NCI-H128 (cell line): Measurements from ENCODE around the gene PTPN9.

Experiments used
- DNase-seq: peaks from one replicate; lab custom pipeline; 2025; ENCODE audit not compliant: unreplicated experiment; lab: John Stamatoyannopoulos, UW

The PTPN9 gene

DNA sequence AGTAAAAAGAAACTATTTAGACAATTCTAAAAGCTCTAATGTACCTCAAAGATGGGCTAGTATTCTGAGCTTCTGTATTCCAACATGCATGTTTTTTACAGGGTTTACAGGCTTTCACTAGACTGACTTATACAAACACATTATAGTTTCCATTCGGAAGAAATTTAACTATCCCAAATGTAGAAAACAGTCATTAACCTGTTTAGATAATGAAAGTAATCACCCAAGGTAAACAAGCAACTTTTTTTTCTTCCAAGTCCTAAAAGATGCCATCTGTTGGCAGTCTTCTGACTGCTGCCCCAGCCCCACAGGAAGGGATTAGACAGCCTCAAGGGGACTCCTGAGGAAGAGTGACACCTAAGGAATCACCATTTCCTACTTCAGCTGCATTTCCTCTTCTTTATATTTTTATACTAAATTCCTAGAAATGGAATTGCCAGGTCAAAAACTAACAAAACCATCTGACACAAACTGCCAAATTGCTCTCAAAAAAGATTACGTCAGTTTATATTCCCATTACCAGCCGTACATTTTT is 153.1 kb downstream of the PTPN9 start:
- DNase-seq, result no peak

DNA sequence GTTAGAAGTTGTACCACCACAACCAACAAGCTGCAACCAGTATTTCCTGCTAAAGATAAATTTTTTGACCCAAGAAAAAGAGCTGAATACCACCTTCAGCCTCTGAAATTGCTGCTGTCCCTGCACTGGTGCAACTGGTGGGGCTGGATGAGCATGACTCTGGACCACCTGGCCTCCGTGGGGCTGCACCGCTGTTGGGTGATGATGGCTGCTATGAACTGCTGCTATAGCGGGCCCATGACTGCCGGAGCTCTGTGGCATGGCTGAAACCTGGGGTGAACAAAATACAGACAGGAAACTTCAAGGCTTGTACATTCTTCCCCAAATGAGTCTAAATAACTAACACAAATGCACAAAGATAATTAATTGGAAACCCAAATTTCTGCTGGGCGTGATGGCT is 156.6 kb downstream of the PTPN9 start:
- DNase-seq, result no peak

DNA sequence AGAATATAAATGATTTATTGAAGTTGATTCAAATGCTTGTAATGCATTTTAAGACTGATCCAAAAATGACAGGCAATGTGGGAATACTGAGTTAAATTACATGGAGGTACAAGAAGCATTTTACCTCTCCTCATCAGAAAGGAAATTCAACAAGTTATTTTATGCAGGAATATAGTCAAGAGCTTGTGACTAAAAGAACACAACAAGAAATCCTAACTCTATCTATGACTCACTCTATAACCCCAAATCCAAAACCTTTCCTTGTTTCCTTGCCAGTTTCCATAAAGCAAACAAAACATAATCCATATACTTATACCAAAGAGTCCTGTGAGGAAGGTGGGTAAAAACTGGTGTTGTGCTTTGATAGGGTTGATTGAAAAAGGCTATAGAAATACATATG is 158.4 kb downstream of the PTPN9 start:
- DNase-seq, result no peak

DNA sequence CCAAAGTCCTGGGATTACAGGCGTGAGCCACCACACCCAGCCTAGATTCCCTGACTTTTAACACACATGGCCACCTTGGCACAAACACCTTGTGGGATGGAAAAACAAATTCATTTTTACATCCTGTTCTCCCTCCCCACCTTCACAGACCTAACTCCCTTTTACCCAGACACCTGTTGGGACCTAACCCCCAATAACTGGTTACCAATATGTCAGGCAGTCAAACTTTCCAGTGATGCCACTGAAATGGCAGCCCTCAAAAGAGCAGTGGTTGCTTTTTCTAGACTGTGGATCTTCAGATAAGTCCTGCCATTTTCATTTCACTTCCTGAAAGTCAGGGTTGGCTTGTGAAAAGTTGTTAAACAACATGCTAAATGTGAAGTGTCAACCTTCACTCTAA is 162.5 kb downstream of the PTPN9 start:
- DNase-seq, result no peak
